K562 (cell line): Measurements from ENCODE around the gene VWA7. TPM values are rescaled to one million over a fixed set of nuclear protein-coding genes. Genes with fewer than 3 reads are reported as not detected.

Experiments
- ARHGAP35 ChIP-seq: fragments of 450-650 bp; IDR thresholded peaks from 2 replicates; pipeline ENCODE4 v1.6.1; 2018; ENCODE audit not compliant: partially characterized antibody
- HNRNPH1 ChIP-seq: fragments of 200-400 bp; formaldehyde crosslinking; optimal IDR thresholded peaks from 2 replicates; pipeline ENCODE3; 2017; ENCODE audit warnings: low read depth, mild to moderate bottlenecking, low read length, moderate library complexity
- MAFK ChIP-seq: IDR thresholded peaks from 2 replicates; pipeline ENCODE4 v1.6.1; 2011; ENCODE audit warnings: low read length, improper control_type of control experiment
- MED1 ChIP-seq: sonication (generic); formaldehyde crosslinking; IDR thresholded peaks from 2 replicates; pipeline ENCODE4 v1.8.1; 2023; ENCODE audit warnings: missing genetic modification reagents, borderline replicate concordance
- MEF2A ChIP-seq: IDR thresholded peaks from 2 replicates; pipeline ENCODE4 v1.6.1; 2011; ENCODE audit warnings: low read depth, mild to moderate bottlenecking, low read length, moderate library complexity; ENCODE audit not compliant: control insufficient read depth
- NCOA6 ChIP-seq: fragments of 450-650 bp; IDR thresholded peaks from 2 replicates; pipeline ENCODE4 v1.6.1; 2017; ENCODE audit warnings: mild to moderate bottlenecking
- NR2C2 ChIP-seq, 2 experiments: fragments of 200-800 bp in 1 of 2; sonication (Bioruptor generic) in 1 of 2; sonication (generic) in 1 of 2; formaldehyde crosslinking in 1 of 2; IDR thresholded peaks; 2 replicates each; pipeline versions ENCODE4 v1.6.1 to v1.8.0; 2016 to 2022; ENCODE audit warnings: mild to moderate bottlenecking in 1 of 2, missing compliant biosample characterization in 1 of 2, missing genetic modification characterization in 1 of 2, missing genetic modification reagents in 1 of 2
- NUFIP1 ChIP-seq: fragments of 450-650 bp; IDR thresholded peaks from 2 replicates; pipeline ENCODE4 v1.6.1; 2018; ENCODE audit not compliant: partially characterized antibody
- SIX5 ChIP-seq, 2 experiments: IDR thresholded peaks; 2 replicates each; pipeline ENCODE4 v1.6.1; 2011; ENCODE audit warnings: low read length in 2 of 2, borderline replicate concordance in 1 of 2, low read depth in 1 of 2, mild to moderate bottlenecking in 1 of 2, moderate library complexity in 1 of 2; ENCODE audit not compliant: insufficient read depth in 1 of 2
- TCF3 ChIP-seq: sonication (generic); formaldehyde crosslinking; IDR thresholded peaks from 2 replicates; pipeline ENCODE4 v1.4.0; 2020; ENCODE audit warnings: mild to moderate bottlenecking, missing genetic modification reagents
- TCF7 ChIP-seq: sonication (generic); IDR thresholded peaks from 2 replicates; pipeline ENCODE4 v1.6.1; 2016; ENCODE audit warnings: antibody characterized with exemption, borderline replicate concordance
- WHSC1 ChIP-seq: IDR thresholded peaks from one replicate; pipeline ENCODE4 v1.6.1; 2012; ENCODE audit warnings: low read length, control low read depth, inconsistent platforms
- XRCC3 ChIP-seq: fragments of 450-650 bp; IDR thresholded peaks from 2 replicates; pipeline ENCODE4 v1.6.1; 2017; ENCODE audit warnings: mild to moderate bottlenecking, moderate library complexity
- XRCC4 ChIP-seq: IDR thresholded peaks from one replicate; pipeline ENCODE4 v1.6.1; 2011; ENCODE audit not compliant: insufficient read depth, insufficient read length; ENCODE audit errors: extremely low read depth
- ZBTB7A ChIP-seq: IDR thresholded peaks from 2 replicates; pipeline ENCODE4 v1.6.1; 2011; ENCODE audit warnings: low read depth, mild to moderate bottlenecking, low read length, moderate library complexity, borderline replicate concordance; ENCODE audit not compliant: control insufficient read depth
- ZNF507 ChIP-seq: conservative IDR thresholded peaks from 2 replicates; pipeline ENCODE4 v1.6.1; 2017; ENCODE audit warnings: missing genetic modification characterization, missing compliant biosample characterization
- ZNF77 ChIP-seq: fragments of 250-450 bp; sonication (Bioruptor Pico); IDR thresholded peaks from 2 replicates; pipeline ENCODE4 v1.5.0; 2020
- ZZZ3 ChIP-seq: fragments of 450-650 bp; IDR thresholded peaks from 2 replicates; pipeline ENCODE4 v1.6.1; 2016; ENCODE audit warnings: antibody characterized with exemption, mild to moderate bottlenecking, moderate library complexity
- polyA plus RNA-seq, 8 experiments: library from polyadenylated mRNA; depleted of rRNA in 4 of 8; stranded (reverse) in 5 of 8; unstranded in 3 of 8; fragments of >200 nt; fragmentation: Nextera tagmentation in 2 of 8; fragmentation: Illumina TruSeq in 1 of 8; extraction: Ambion mirVana in 2 of 8; extraction: Trizol in 1 of 8; gene quantifications; 2 replicates each; pipeline versions ENCODE4 v1.2.1 to v1.2.3, GENCODE V29; 2011 to 2014; ENCODE audit warnings: inconsistent platforms in 1 of 8, missing spikeins in 1 of 8
- total RNA-seq, 7 experiments: library from RNA; depleted of rRNA in 6 of 7; stranded (reverse); fragments of >200 nt in 6 of 7; fragmentation: Illumina TruSeq in 2 of 7; extraction: Trizol in 2 of 7; gene quantifications; 2 replicates each; pipeline versions ENCODE4 v1.2.1 to v1.2.3, GENCODE V29; 2011 to 2021; ENCODE audit warnings: low replicate concordance in 1 of 7
- TF ChIP-seq, protein P1 (sequence below): fragments of 250-450 bp; sonication (Bioruptor Pico); IDR thresholded peaks from 2 replicates; pipeline ENCODE4 v1.4.0; 2020
- TF ChIP-seq, protein P2 (sequence below): fragments of 250-450 bp; sonication (Bioruptor Pico); IDR thresholded peaks from 2 replicates; pipeline ENCODE4 v1.9.0; 2021; ENCODE audit warnings: mild to moderate bottlenecking
- TF ChIP-seq, protein P3 (sequence below), 2 experiments: fragments of 450-650 bp in 1 of 2; IDR thresholded peaks; 2 replicates each; pipeline ENCODE4 v1.6.1; 2011 to 2017; ENCODE audit warnings: low read depth in 2 of 2, antibody characterized with exemption in 1 of 2, borderline replicate concordance in 1 of 2, low read length in 1 of 2, mild to moderate bottlenecking in 1 of 2, mixed read lengths in 1 of 2; ENCODE audit not compliant: control insufficient read depth in 1 of 2
- TF ChIP-seq, protein P4 (sequence below): IDR thresholded peaks from 2 replicates; pipeline ENCODE4 v1.6.1; 2014; ENCODE audit warnings: antibody characterized with exemption

Gene VWA7
- total and polyA plus RNA-seq, 9 of the 15 experiments (the other 6 are each of a cell fraction or from before 2014, with no cell fraction given) = 0.18 to 2.9 (median 0.95) TPM

DNA sequence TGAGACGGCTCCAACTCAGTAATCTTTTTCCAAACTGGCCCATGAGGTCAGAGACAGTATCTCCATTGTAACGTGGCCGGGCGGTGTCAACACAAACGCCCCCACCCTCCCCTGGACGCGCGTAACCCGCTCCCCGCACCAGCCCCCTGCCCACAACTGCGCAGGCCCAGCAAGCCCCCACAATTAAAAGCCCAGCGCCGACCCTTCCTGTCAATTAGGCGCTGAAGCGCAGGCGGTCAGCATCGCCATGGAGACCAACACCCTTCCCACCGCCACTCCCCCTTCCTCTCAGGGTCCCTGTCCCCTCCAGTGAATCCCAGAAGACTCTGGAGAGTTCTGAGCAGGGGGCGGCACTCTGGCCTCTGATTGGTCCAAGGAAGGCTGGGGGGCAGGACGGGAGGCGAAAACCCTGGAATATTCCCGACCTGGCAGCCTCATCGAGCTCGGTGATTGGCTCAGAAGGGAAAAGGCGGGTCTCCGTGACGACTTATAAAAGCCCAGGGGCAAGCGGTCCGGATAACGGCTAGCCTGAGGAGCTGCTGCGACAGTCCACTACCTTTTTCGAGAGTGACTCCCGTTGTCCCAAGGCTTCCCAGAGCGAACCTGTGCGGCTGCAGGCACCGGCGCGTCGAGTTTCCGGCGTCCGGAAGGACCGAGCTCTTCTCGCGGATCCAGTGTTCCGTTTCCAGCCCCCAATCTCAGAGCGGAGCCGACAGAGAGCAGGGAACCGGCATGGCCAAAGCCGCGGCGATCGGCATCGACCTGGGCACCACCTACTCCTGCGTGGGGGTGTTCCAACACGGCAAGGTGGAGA is 38.1 kb upstream of the VWA7 start, which contains the start of the genes HSPA1A and HSPA1L (continued):
- TF ChIP-seq, protein P1, sequence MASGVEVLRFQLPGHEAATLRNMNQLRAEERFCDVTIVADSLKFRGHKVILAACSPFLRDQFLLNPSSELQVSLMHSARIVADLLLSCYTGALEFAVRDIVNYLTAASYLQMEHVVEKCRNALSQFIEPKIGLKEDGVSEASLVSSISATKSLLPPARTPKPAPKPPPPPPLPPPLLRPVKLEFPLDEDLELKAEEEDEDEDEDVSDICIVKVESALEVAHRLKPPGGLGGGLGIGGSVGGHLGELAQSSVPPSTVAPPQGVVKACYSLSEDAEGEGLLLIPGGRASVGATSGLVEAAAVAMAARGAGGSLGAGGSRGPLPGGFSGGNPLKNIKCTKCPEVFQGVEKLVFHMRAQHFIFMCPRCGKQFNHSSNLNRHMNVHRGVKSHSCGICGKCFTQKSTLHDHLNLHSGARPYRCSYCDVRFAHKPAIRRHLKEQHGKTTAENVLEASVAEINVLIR (CRISPR knock-in tag) = no peak
- TF ChIP-seq, protein P2, sequence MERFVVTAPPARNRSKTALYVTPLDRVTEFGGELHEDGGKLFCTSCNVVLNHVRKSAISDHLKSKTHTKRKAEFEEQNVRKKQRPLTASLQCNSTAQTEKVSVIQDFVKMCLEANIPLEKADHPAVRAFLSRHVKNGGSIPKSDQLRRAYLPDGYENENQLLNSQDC = peak; percentile 97
- no peak for TF ChIP-seq XRCC4
- 0 out of 2 replicates have a peak, but pooled peaks have one; percentile 6 for TF ChIP-seq MAFK
- no peak for TF ChIP-seq NCOA6
- TF ChIP-seq ZNF77 (CRISPR knock-in tag) = no peak
- TF ChIP-seq ZBTB7A = peak; percentile 84
- no peak for TF ChIP-seq ZZZ3
- TF ChIP-seq SIX5 (IDR thresholded peaks at IDR 0.05; ENCODE audit: borderline replicate concordance in 1 of 2, insufficient read depth in 1 of 2, low read depth in 1 of 2, low read length in 2 of 2) = no peak
- TF ChIP-seq, protein P3, sequence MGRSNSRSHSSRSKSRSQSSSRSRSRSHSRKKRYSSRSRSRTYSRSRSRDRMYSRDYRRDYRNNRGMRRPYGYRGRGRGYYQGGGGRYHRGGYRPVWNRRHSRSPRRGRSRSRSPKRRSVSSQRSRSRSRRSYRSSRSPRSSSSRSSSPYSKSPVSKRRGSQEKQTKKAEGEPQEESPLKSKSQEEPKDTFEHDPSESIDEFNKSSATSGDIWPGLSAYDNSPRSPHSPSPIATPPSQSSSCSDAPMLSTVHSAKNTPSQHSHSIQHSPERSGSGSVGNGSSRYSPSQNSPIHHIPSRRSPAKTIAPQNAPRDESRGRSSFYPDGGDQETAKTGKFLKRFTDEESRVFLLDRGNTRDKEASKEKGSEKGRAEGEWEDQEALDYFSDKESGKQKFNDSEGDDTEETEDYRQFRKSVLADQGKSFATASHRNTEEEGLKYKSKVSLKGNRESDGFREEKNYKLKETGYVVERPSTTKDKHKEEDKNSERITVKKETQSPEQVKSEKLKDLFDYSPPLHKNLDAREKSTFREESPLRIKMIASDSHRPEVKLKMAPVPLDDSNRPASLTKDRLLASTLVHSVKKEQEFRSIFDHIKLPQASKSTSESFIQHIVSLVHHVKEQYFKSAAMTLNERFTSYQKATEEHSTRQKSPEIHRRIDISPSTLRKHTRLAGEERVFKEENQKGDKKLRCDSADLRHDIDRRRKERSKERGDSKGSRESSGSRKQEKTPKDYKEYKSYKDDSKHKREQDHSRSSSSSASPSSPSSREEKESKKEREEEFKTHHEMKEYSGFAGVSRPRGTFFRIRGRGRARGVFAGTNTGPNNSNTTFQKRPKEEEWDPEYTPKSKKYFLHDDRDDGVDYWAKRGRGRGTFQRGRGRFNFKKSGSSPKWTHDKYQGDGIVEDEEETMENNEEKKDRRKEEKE (IDR thresholded peaks at IDR 0.05; ENCODE audit: borderline replicate concordance in 1 of 2, control insufficient read depth in 1 of 2, low read depth in 2 of 2, low read length in 1 of 2) = peak in 1 of 2 experiments; percentile 56; a peak in 1 of 4 replicates
- TF ChIP-seq HNRNPH1 = no peak
- no peak for TF ChIP-seq ARHGAP35
- TF ChIP-seq NUFIP1 = no peak
- peak; percentile 57; the same call in 1 of the 2 replicates for TF ChIP-seq TCF7
- TF ChIP-seq, protein P4, sequence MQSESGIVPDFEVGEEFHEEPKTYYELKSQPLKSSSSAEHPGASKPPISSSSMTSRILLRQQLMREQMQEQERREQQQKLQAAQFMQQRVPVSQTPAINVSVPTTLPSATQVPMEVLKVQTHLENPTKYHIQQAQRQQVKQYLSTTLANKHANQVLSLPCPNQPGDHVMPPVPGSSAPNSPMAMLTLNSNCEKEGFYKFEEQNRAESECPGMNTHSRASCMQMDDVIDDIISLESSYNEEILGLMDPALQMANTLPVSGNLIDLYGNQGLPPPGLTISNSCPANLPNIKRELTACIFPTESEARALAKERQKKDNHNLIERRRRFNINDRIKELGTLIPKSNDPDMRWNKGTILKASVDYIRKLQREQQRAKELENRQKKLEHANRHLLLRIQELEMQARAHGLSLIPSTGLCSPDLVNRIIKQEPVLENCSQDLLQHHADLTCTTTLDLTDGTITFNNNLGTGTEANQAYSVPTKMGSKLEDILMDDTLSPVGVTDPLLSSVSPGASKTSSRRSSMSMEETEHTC = 0 out of 2 replicates have a peak, but pooled peaks have one; percentile 32
- TF ChIP-seq MEF2A = 0 out of 2 replicates have a peak, but pooled peaks have one; percentile 38
- no peak for TF ChIP-seq MED1 (CRISPR knock-in tag)
- TF ChIP-seq WHSC1 = no peak
- TF ChIP-seq TCF3 (CRISPR knock-in tag) = peak; percentile 28; the same call in 1 of the 2 replicates
- TF ChIP-seq ZNF507 (tag) = no peak
- no peak for TF ChIP-seq XRCC3
- no peak for TF ChIP-seq NR2C2 (CRISPR knock-in tag; IDR thresholded peaks at IDR 0.05)
- TF ChIP-seq NR2C2 (tag; IDR thresholded peaks at IDR 0.05) = no peak
